K562 (cell line): ENCODE results near the gene PRCC. TPM values are rescaled to one million over a fixed set of nuclear protein-coding genes. Genes with fewer than 3 reads are reported as not detected.
A peak's percentile ranks its signal among the peaks of the same experiment; 100 is the strongest.

Source experiments
- ATAC-seq: fragments of 200-7000 bp; cut with Tn5 transposase; 3 replicates; pipeline ENCODE4 v1.9.1; 2020; ENCODE audit warnings: moderate library complexity
- BruUV-seq: library from RNA; stranded (reverse); fragments of 400-500 nt; replicated peaks from 2 replicates; lab custom pipeline; 2021; lab: Mats Ljungman, UMichigan
- CTCF ChIA-PET: fragments of 300-600 bp; formaldehyde crosslinking; extraction: SDS; loops from one replicate; lab custom pipeline; 2021; ENCODE audit warnings: low intra/inter-chr PET ratio; lab: Yijun Ruan, JAX
- POLR2A ChIA-PET: fragments of 300-600, 350-650 bp; sonication (Branson Sonifier 250); formaldehyde crosslinking; extraction: SDS; loops from one replicate; lab custom pipeline; 2021; ENCODE audit warnings: antibody characterized with exemption, inconsistent platforms; lab: Yijun Ruan, JAX
- DNase-seq, 4 experiments: peaks; one replicate each; pipeline versions ENCODE4 v3.0.0 to v3.0.0-alpha.2; 2011 to 2018; ENCODE audit warnings: low spot score in 3 of 4, mixed read lengths in 3 of 4; ENCODE audit errors: extremely low read depth in 1 of 4
- FAIRE-seq: peaks from 2 replicates; lab custom pipeline; 2011; peaks lifted over from hg19 to GRCh38; lab: Jason Lieb, UNC
- H2AFZ ChIP-seq: 2 replicates; pipeline ENCODE4 v1.6.0; 2011; ENCODE audit warnings: low read depth, low read length, control low read depth, inconsistent platforms
- H3K27ac ChIP-seq: fragments of 200-600 bp; 3 replicates; pipeline ENCODE4 v1.8.0; 2011; ENCODE audit warnings: low read depth, mild to moderate bottlenecking, control low read depth, inconsistent platforms, low read length, moderate library complexity, mixed read lengths; ENCODE audit errors: extremely low read depth
- H3K27me3 ChIP-seq, 2 experiments: fragments of 300-600 bp in 1 of 2; 2 replicates in 1 of 2; 3 replicates in 1 of 2; pipeline versions ENCODE4 v1.6.0 to v1.8.0; 2011; ENCODE audit warnings: inconsistent platforms in 2 of 2, low read length in 2 of 2, mild to moderate bottlenecking in 1 of 2, mixed read lengths in 1 of 2, moderate library complexity in 1 of 2; ENCODE audit not compliant: control insufficient read depth in 2 of 2, insufficient read depth in 2 of 2
- H3K36me3 ChIP-seq: fragments of 300-600 bp; 3 replicates; pipeline ENCODE4 v1.8.0; 2011; ENCODE audit warnings: mild to moderate bottlenecking, low read length, inconsistent platforms; ENCODE audit not compliant: control insufficient read depth, insufficient read depth
- H3K4me1 ChIP-seq, 2 experiments: fragments of 200-600 bp in 1 of 2; replicated peaks in 1 of 2; 2 replicates in 1 of 2; 3 replicates in 1 of 2; pipeline versions ENCODE4 v1.5.1 to v1.8.0; 2011; ENCODE audit warnings: inconsistent platforms in 2 of 2, low read length in 2 of 2, mild to moderate bottlenecking in 1 of 2, mixed read lengths in 1 of 2, moderate library complexity in 1 of 2; ENCODE audit not compliant: control insufficient read depth in 2 of 2, insufficient read depth in 2 of 2
- H3K4me2 ChIP-seq: 2 replicates; pipeline ENCODE4 v1.6.1; 2011; ENCODE audit warnings: low read length, control low read depth, inconsistent platforms, mixed read lengths; ENCODE audit not compliant: insufficient read depth
- H3K4me3 ChIP-seq: fragments of 200-600 bp; sonication (generic), shearing (Covaris generic); 2 replicates; pipeline ENCODE4 v1.5.1; 2016; ENCODE audit warnings: control low read depth, inconsistent platforms
- H3K79me2 ChIP-seq: fragments of 200-600 bp; 3 replicates; pipeline ENCODE4 v1.8.0; 2011; ENCODE audit warnings: low read length, inconsistent platforms; ENCODE audit not compliant: control insufficient read depth, insufficient read depth
- H3K9ac ChIP-seq, 2 experiments: 2 replicates each; pipeline versions ENCODE4 v1.6.0 to v1.6.1; 2011; ENCODE audit warnings: low read depth in 2 of 2, low read length in 2 of 2, control low read depth in 1 of 2, inconsistent platforms in 1 of 2, mild to moderate bottlenecking in 1 of 2, mixed read lengths in 1 of 2; ENCODE audit not compliant: insufficient read depth in 1 of 2
- H3K9me1 ChIP-seq: one replicate; pipeline ENCODE4 v1.6.0; 2011; ENCODE audit warnings: inconsistent platforms, mild to moderate bottlenecking, low read length, moderate library complexity; ENCODE audit not compliant: control insufficient read depth, insufficient read depth
- H3K9me3 ChIP-seq: replicated peaks from 2 replicates; pipeline ENCODE4 v1.5.1; 2011; ENCODE audit warnings: low read depth, low read length, inconsistent platforms; ENCODE audit not compliant: control insufficient read depth, insufficient read depth
- H4K20me1 ChIP-seq: replicated peaks from 2 replicates; pipeline ENCODE4 v1.6.1; 2011; ENCODE audit warnings: low read length, inconsistent platforms, mixed read lengths; ENCODE audit not compliant: control insufficient read depth, insufficient read depth
- CBX3 ChIP-seq, 2 experiments: IDR thresholded peaks; 1 replicate in 1 of 2; 2 replicates in 1 of 2; pipeline ENCODE4 v1.6.1; 2012; ENCODE audit warnings: inconsistent platforms in 2 of 2, low read length in 2 of 2, borderline replicate concordance in 1 of 2, control low read depth in 1 of 2
- EGR1 ChIP-seq: fragments of 450-650 bp; conservative IDR thresholded peaks from 2 replicates; pipeline ENCODE4 v1.6.1; 2017; ENCODE audit warnings: mild to moderate bottlenecking
- ESRRB ChIP-seq: fragments of 250-450 bp; sonication (Bioruptor Pico); IDR thresholded peaks from 2 replicates; pipeline ENCODE4 v1.5.0; 2020; ENCODE audit warnings: mild to moderate bottlenecking, moderate library complexity, borderline replicate concordance
- FOXO4 ChIP-seq: fragments of 450-650 bp; formaldehyde crosslinking; IDR thresholded peaks from 2 replicates; pipeline ENCODE4 v1.4.0; 2020; ENCODE audit warnings: mild to moderate bottlenecking, moderate library complexity
- GABPB1 ChIP-seq: sonication (generic); formaldehyde crosslinking; IDR thresholded peaks from 2 replicates; pipeline ENCODE4 v1.8.0; 2022; ENCODE audit warnings: mild to moderate bottlenecking, missing genetic modification reagents
- GATAD2B ChIP-seq: fragments of 450-650 bp; IDR thresholded peaks from 2 replicates; pipeline ENCODE4 v1.6.1; 2017; ENCODE audit warnings: mild to moderate bottlenecking, borderline replicate concordance
- MNT ChIP-seq, 2 experiments: fragments of 450-650 bp; conservative IDR thresholded peaks; 2 replicates each; pipeline ENCODE4 v1.6.1; 2017; ENCODE audit warnings: mild to moderate bottlenecking in 2 of 2, moderate library complexity in 2 of 2
- MYC ChIP-seq, 2 experiments: fragments of 250-450 bp in 1 of 2; sonication (Bioruptor Pico) in 1 of 2; IDR thresholded peaks; 2 replicates each; pipeline versions ENCODE4 v1.5.1 to v1.6.1; 2012 to 2021; ENCODE audit warnings: low read depth in 2 of 2, borderline replicate concordance in 1 of 2, improper control_type of control experiment in 1 of 2, low read length in 1 of 2, mild to moderate bottlenecking in 1 of 2, moderate library complexity in 1 of 2
- NEUROD1 ChIP-seq: fragments of 150-350 bp; IDR thresholded peaks from 2 replicates; pipeline ENCODE4 v1.6.1; 2014; ENCODE audit warnings: borderline replicate concordance, low read length, low read depth; ENCODE audit not compliant: partially characterized antibody
- SAFB2 ChIP-seq: fragments of 200-400 bp; formaldehyde crosslinking; IDR thresholded peaks from 2 replicates; pipeline ENCODE4 v1.6.1; 2018; ENCODE audit warnings: borderline replicate concordance, low read length, low read depth, moderate library complexity; ENCODE audit not compliant: severe bottlenecking
- SRSF3 ChIP-seq: fragments of 200-400 bp; formaldehyde crosslinking; IDR thresholded peaks from 2 replicates; pipeline ENCODE4 v1.6.1; 2016; ENCODE audit warnings: mild to moderate bottlenecking, low read length, moderate library complexity; ENCODE audit not compliant: insufficient read depth
- STAT5A ChIP-seq: IDR thresholded peaks from 2 replicates; pipeline ENCODE4 v1.6.1; 2012; ENCODE audit warnings: low read length, inconsistent platforms, borderline replicate concordance
- ZBTB1 ChIP-seq: sonication (generic); formaldehyde crosslinking; IDR thresholded peaks from 2 replicates; pipeline ENCODE4 v1.8.1; 2023; ENCODE audit warnings: missing genetic modification reagents, low read depth, mild to moderate bottlenecking, borderline replicate concordance
- ZNF311 ChIP-seq: fragments of 250-450 bp; sonication (Bioruptor Pico); IDR thresholded peaks from 2 replicates; pipeline ENCODE4 v1.4.0; 2020; ENCODE audit warnings: mild to moderate bottlenecking, moderate library complexity
- WGBS: fragments of 100-300 bp; shearing (Covaris generic); methylation state at CpG from one replicate; pipeline ENCODE4 v1.1.6; 2016; ENCODE audit warnings: low coverage, mixed read lengths; ENCODE audit not compliant: insufficient coverage; ENCODE audit errors: missing lambda C conversion rate; 5-methylcytosine and 5-hydroxymethylcytosine counted together
- in situ Hi-C: fragments of 300-500 bp; cut with MboI; formaldehyde crosslinking; loops from 4 replicates; pipeline ENCODE4 v1.15.0; 2018; ENCODE audit warnings: inconsistent platforms, mixed read lengths
- intact Hi-C: fragments of 100-400 bp; cut with micrococcal nuclease; formaldehyde crosslinking; loops from 2 replicates; pipeline ENCODE4 v1.14.2; 2022
- polyA plus RNA-seq, 8 experiments: library from polyadenylated mRNA; depleted of rRNA in 4 of 8; stranded (reverse) in 5 of 8; unstranded in 3 of 8; fragments of >200 nt; fragmentation: Nextera tagmentation in 2 of 8; fragmentation: Illumina TruSeq in 1 of 8; extraction: Ambion mirVana in 2 of 8; extraction: Trizol in 1 of 8; gene quantifications; 2 replicates each; pipeline versions ENCODE4 v1.2.1 to v1.2.3, GENCODE V29; 2011 to 2014; ENCODE audit warnings: inconsistent platforms in 1 of 8, missing spikeins in 1 of 8
- total RNA-seq, 7 experiments: library from RNA; depleted of rRNA in 6 of 7; stranded (reverse); fragments of >200 nt in 6 of 7; fragmentation: Illumina TruSeq in 2 of 7; extraction: Trizol in 2 of 7; gene quantifications; 2 replicates each; pipeline versions ENCODE4 v1.2.1 to v1.2.3, GENCODE V29; 2011 to 2021; ENCODE audit warnings: low replicate concordance in 1 of 7

PRCC gene
- total and polyA plus RNA-seq, 9 of the 15 experiments (the other 6 are each of a cell fraction or from before 2014, with no cell fraction given), result 23.9 to 201 (median 41.1) TPM

- TF ChIP-seq ZNF311 (CRISPR knock-in tag), result no peak
- TF ChIP-seq GABPB1 (CRISPR knock-in tag), result no peak
These were observed 17.1 kb upstream of the PRCC start (continued) for GRCh38 chr1:156750191-156750672.

GRCh38 chr1:156750711-156751450 lies 16.5 kb upstream of the PRCC start:
- ATAC-seq, result no peak
- 0% methylated on average over 36 of the region's 64 CpGs for WGBS
- peak overlapping the region; percentile 94 to 96 for H3K9ac ChIP-seq
- peak; percentile 4 to 6; a peak in 2 of 4 replicates for TF ChIP-seq MNT (conservative IDR thresholded peaks at IDR 0.05)
- TF ChIP-seq EGR1, result peak; percentile 60
- TF ChIP-seq SAFB2, result no peak
- TF ChIP-seq FOXO4 (CRISPR knock-in tag), result no peak
- no peak for TF ChIP-seq ESRRB
- TF ChIP-seq MYC (IDR thresholded peaks at IDR 0.05; ENCODE audit: low read depth, low read length), result peak; percentile 48; the same call in 1 of the 2 replicates
- TF ChIP-seq MYC (CRISPR knock-in tag; IDR thresholded peaks at IDR 0.05; ENCODE audit: borderline replicate concordance, low read depth), result peak; percentile 60; the same call in 1 of the 2 replicates
- TF ChIP-seq ZBTB1 (CRISPR knock-in tag), result 0 out of 2 replicates have a peak, but pooled peaks have one; percentile 38
- TF ChIP-seq NEUROD1, result no peak
- no peak for TF ChIP-seq STAT5A
- 0 out of 2 replicates have a peak, but pooled peaks have one; percentile 64 for TF ChIP-seq GATAD2B
- no peak for TF ChIP-seq CBX3 (IDR thresholded peaks at IDR 0.05; ENCODE audit: borderline replicate concordance in 1 of 2, low read length in 2 of 2)
- 0 out of 2 replicates have a peak, but pooled peaks have one; percentile 49 for TF ChIP-seq SRSF3

More at GRCh38 chr1:156750711-156751450, 16.5 kb upstream of the PRCC start:
- Histone ChIP-seq H3K4me3 (peak overlapping the region; percentile 95), H3K27me3 (no peaks in the 10 kb centered on the region), H3K79me2 (peaks cover 86% of the 10 kb centered on the region), H2AFZ (no peak overlapping the region), H3K9me3 (no peaks in the 10 kb centered on the region), H4K20me1 (peaks cover 19% of the 10 kb centered on the region), H3K4me1 (peaks cover 40% of the 10 kb centered on the region in 2 experiments), H3K27ac (peak overlapping the region; percentile 89), H3K36me3 (peaks cover 34% of the 10 kb centered on the region), H3K4me2 (peak overlapping the region; percentile 97), H3K9me1 (no peaks in the 10 kb centered on the region)
- CTCF ChIA-PET, result no interaction called here
- POLR2A ChIA-PET, result interaction anchor here (0.6 to 3.0 kb wide), 10 partner anchors 9 to 163 kb away, joined by 3 to 30 read pairs (median 6); partner anchors contain the start of genes METTL25B, MRPL24, NTRK1 and PRCC
- DNase-seq (peak; percentile 45 to 64 (median 62)), FAIRE-seq (no peak)
- intact Hi-C loops (loop anchor here (2.0 kb wide), 1 partner anchor 16 kb away; the partner anchor contains the start of gene PRCC), in situ Hi-C loops (no loop called here)
- no TSS peak for BruUV-seq
